HT-29 (cell line): ENCODE data around the gene GATA2. TPM values are rescaled to one million over a fixed set of nuclear protein-coding genes. Genes with fewer than 3 reads are reported as not detected.

ENCODE experiments used
- DNase-seq: peaks from one replicate; pipeline ENCODE4 v3.0.0-alpha.2; 2015; ENCODE audit warnings: low spot score
- total RNA-seq: library from RNA; depleted of rRNA; stranded (reverse); fragments of >200 nt; shearing (Covaris generic); gene quantifications from 2 replicates; pipeline ENCODE4 v1.2.3, GENCODE V29; 2014; rRNA removed

GATA2 gene
- 114 and 123 TPM in 2 replicates for total RNA-seq

GRCh38 chr3:128492671-128493569 lies at the start of gene GATA2:
Gene GATA2 (minus strand): TSS chr3:128493201. CDS start chr3:128487031, 6,170 bp downstream.
- no peak for DNase-seq

GRCh38 chr3:128541246-128541645 lies 48.2 kb upstream of the GATA2 start:
- no peak for DNase-seq

GRCh38 chr3:128539376-128539775 lies 46.4 kb upstream of the GATA2 start:
- DNase-seq: no peak

GRCh38 chr3:128537091-128537703 lies 44.2 kb upstream of the GATA2 start:
- no peak for DNase-seq

- DNase-seq: no peak
Measured at GRCh38 chr3:128532012-128532983, 39.3 kb upstream of the GATA2 start.

GRCh38 chr3:128524374-128525299 lies 31.6 kb upstream of the GATA2 start:
- DNase-seq: no peak

GRCh38 chr3:128523591-128523990 lies 30.6 kb upstream of the GATA2 start:
- DNase-seq: no peak

GRCh38 chr3:128521715-128522114 lies 28.7 kb upstream of the GATA2 start:
- DNase-seq: no peak

GRCh38 chr3:128518587-128519490 lies 25.8 kb upstream of the GATA2 start:
- no peak for DNase-seq

- DNase-seq: no peak
Measured at GRCh38 chr3:128517648-128518047, 24.6 kb upstream of the GATA2 start.

GRCh38 chr3:128515967-128516366 lies 23.0 kb upstream of the GATA2 start:
- DNase-seq: no peak

- no peak for DNase-seq
Measured at GRCh38 chr3:128508852-128509251, 15.9 kb upstream of the GATA2 start.

GRCh38 chr3:128506754-128507153 lies 13.8 kb upstream of the GATA2 start:
- DNase-seq: no peak

- peak; percentile 75 for DNase-seq
Measured at GRCh38 chr3:128505771-128506170, 12.8 kb upstream of the GATA2 start.

- DNase-seq: peak; percentile 40
Measured at GRCh38 chr3:128504963-128505730, 12.1 kb upstream of the GATA2 start.

GRCh38 chr3:128504533-128504915 lies 11.5 kb upstream of the GATA2 start:
- DNase-seq: no peak

GRCh38 chr3:128503751-128504532 lies 10.9 kb upstream of the GATA2 start:
- no peak for DNase-seq

- DNase-seq: peak; percentile 74
Measured at GRCh38 chr3:128503164-128503651, 10.2 kb upstream of the GATA2 start.
